Measurements from ENCODE around the gene GNAQ. TPM values are rescaled to one million over a fixed set of nuclear protein-coding genes. Genes with fewer than 3 reads are reported as not detected.

GNAQ gene
- total RNA-seq, 1 donor from 2014 or later: 0.20 TPM

- H3K27ac Mint-ChIP-seq: no peak overlapping the region
- no peak for ATAC-seq (ENCODE audit: low read depth)
- no peak for DNase-seq
- ChIA-PET POLR2A (no interaction called here), CTCF (no interaction called here)
- intact Hi-C loops (cut with micrococcal nuclease): no loop called here
- H3K36me3 Mint-ChIP-seq (ENCODE audit: low read depth): no peaks in the 10 kb centered on the region
- no peaks in the 10 kb centered on the region for H3K4me1 Mint-ChIP-seq
- no peaks in the 10 kb centered on the region for H3K9me3 Mint-ChIP-seq
- no peak for TF ChIP-seq CTCF (IDR thresholded peaks at IDR 0.05)
- H3K4me3 Mint-ChIP-seq: no peak overlapping the region
- H3K27me3 Mint-ChIP-seq: peaks cover 2% of the 10 kb centered on the region
Observed at GRCh38 chr9:77988630-77989029, 43.0 kb downstream of the GNAQ start.

- POLR2A ChIA-PET: no interaction called here
Observed at GRCh38 chr9:77987880-77988525, 43.6 kb downstream of the GNAQ start.

GRCh38 chr9:77987081-77987656, 44.4 kb downstream of the GNAQ start:
- Mint-ChIP-seq H3K4me3 (no peak overlapping the region), H3K4me1 (no peaks in the 10 kb centered on the region), H3K36me3 (ENCODE audit: low read depth) (no peaks in the 10 kb centered on the region), H3K27ac (no peak overlapping the region), H3K9me3 (no peaks in the 10 kb centered on the region), H3K27me3 (peaks cover 2% of the 10 kb centered on the region)
- ATAC-seq (ENCODE audit: low read depth) (no peak), DNase-seq (no peak)
- CTCF ChIA-PET: no interaction called here
- no peak for TF ChIP-seq CTCF (IDR thresholded peaks at IDR 0.05)
- intact Hi-C loops (cut with micrococcal nuclease): no loop called here
- POLR2A ChIA-PET: no interaction called here

More at GRCh38 chr9:77987880-77988525, 43.6 kb downstream of the GNAQ start:
- no peak overlapping the region for H3K27ac Mint-ChIP-seq
- no peaks in the 10 kb centered on the region for H3K4me1 Mint-ChIP-seq
- H3K9me3 Mint-ChIP-seq: no peaks in the 10 kb centered on the region
- DNase-seq: no peak
- no peak for ATAC-seq (ENCODE audit: low read depth)
- H3K27me3 Mint-ChIP-seq: peaks cover 2% of the 10 kb centered on the region
- intact Hi-C loops (cut with micrococcal nuclease): no loop called here
- TF ChIP-seq CTCF (IDR thresholded peaks at IDR 0.05): no peak
- CTCF ChIA-PET: no interaction called here
- no peaks in the 10 kb centered on the region for H3K36me3 Mint-ChIP-seq (ENCODE audit: low read depth)
- no peak overlapping the region for H3K4me3 Mint-ChIP-seq

- TF ChIP-seq CTCF (IDR thresholded peaks at IDR 0.05): no peak
- CTCF ChIA-PET: no interaction called here
- peaks cover 8% of the 10 kb centered on the region for H3K4me1 Mint-ChIP-seq
- intact Hi-C loops (cut with micrococcal nuclease): no loop called here
- H3K4me3 Mint-ChIP-seq: no peak overlapping the region
- H3K27me3 Mint-ChIP-seq: no peaks in the 10 kb centered on the region
- ATAC-seq (ENCODE audit: low read depth): no peak
- no peaks in the 10 kb centered on the region for H3K36me3 Mint-ChIP-seq (ENCODE audit: low read depth)
- no peak overlapping the region for H3K27ac Mint-ChIP-seq
- POLR2A ChIA-PET: no interaction called here
- DNase-seq: no peak
- no peaks in the 10 kb centered on the region for H3K9me3 Mint-ChIP-seq
Observed at GRCh38 chr9:77985996-77986395, 45.6 kb downstream of the GNAQ start.

GRCh38 chr9:77983320-77983662, 48.3 kb downstream of the GNAQ start:
- ATAC-seq (ENCODE audit: low read depth) (no peak), DNase-seq (no peak)
- no peak for TF ChIP-seq CTCF (IDR thresholded peaks at IDR 0.05)
- H3K27me3 Mint-ChIP-seq: no peaks in the 10 kb centered on the region
- no peak overlapping the region for H3K27ac Mint-ChIP-seq
- CTCF ChIA-PET: no interaction called here
- no peaks in the 10 kb centered on the region for H3K9me3 Mint-ChIP-seq
- H3K36me3 Mint-ChIP-seq (ENCODE audit: low read depth): no peaks in the 10 kb centered on the region
- no peak overlapping the region for H3K4me3 Mint-ChIP-seq
- peaks cover 10% of the 10 kb centered on the region for H3K4me1 Mint-ChIP-seq
- POLR2A ChIA-PET: no interaction called here
- intact Hi-C loops (cut with micrococcal nuclease): no loop called here
